GM18867 (cell line): ENCODE data around the gene IFT43.

Experiments used
- ATAC-seq: cut with Tn5 transposase; IDR thresholded peaks from one replicate; pipeline ENCODE4 v1.9.1; 2021; ENCODE audit warnings: mild to moderate bottlenecking, moderate library complexity; ENCODE audit not compliant: unreplicated experiment

Gene IFT43

GRCh38 chr14:76073717-76074116 is 88.2 kb downstream of the IFT43 start:
- no peak for ATAC-seq

- no peak for ATAC-seq
Observed at GRCh38 chr14:76077340-76077739, 91.8 kb downstream of the IFT43 start.

DNA sequence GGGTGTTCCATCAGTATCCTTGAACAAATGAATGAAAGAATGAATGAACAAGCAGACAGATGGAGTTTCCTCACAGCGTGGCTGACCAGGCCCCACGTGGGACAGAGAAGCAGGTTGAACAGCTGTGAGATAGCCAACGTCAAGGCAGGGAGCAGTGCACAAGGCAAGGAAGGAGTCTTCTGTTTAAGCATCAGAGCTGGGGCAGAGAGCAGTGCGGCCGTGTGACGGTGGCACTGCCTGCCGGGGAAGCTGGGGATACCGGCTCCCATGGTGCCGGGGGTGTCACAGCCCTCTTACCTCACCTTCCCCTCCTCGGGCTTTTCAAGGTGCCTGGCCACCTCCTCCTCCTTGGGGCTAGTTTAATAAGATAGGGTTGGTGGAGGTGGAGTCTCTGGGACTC is 92.9 kb downstream of the IFT43 start:
- ATAC-seq, result no peak

DNA sequence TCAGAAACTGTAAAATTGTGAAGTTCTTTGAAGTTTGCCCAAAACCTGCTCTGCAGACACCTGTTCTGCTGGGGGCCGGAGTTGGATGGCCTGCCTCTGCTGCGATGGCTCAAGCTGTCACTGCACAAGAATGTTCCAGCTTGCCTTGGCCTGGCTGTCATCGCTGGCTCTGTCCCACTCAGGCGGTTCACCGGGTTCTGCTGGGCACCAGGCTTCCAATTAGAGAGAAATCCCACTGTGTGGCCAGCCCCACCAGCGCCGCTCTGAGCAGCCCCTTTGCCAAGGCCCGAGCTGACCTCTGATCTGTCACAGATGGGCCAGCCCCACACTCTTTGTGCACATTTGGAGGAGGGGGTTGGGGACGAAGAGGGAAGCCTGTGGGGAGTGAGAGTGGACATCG is 94.5 kb downstream of the IFT43 start:
- ATAC-seq, result no peak

- ATAC-seq, result no peak
Observed at GRCh38 chr14:76080471-76080870, 94.9 kb downstream of the IFT43 start.

DNA sequence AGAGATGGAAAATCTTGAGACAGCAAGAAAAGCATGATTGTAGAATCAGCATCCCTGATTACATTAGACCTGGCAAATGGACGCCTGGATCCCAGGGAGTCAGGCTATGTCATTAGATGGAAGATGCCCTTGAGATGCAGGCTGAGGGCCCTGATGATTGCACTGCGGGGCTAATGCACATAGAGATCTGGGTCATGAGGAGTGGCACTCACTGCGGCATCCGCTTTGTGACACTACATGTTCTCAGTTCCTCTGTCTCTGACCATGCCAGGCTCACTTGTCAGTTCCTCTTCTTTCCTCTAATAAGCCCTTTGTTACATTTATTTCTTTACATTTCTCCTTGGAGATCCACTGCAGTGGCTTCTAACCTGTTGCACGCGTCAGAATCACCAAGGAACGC is 96.1 kb downstream of the IFT43 start:
- no peak for ATAC-seq

DNA sequence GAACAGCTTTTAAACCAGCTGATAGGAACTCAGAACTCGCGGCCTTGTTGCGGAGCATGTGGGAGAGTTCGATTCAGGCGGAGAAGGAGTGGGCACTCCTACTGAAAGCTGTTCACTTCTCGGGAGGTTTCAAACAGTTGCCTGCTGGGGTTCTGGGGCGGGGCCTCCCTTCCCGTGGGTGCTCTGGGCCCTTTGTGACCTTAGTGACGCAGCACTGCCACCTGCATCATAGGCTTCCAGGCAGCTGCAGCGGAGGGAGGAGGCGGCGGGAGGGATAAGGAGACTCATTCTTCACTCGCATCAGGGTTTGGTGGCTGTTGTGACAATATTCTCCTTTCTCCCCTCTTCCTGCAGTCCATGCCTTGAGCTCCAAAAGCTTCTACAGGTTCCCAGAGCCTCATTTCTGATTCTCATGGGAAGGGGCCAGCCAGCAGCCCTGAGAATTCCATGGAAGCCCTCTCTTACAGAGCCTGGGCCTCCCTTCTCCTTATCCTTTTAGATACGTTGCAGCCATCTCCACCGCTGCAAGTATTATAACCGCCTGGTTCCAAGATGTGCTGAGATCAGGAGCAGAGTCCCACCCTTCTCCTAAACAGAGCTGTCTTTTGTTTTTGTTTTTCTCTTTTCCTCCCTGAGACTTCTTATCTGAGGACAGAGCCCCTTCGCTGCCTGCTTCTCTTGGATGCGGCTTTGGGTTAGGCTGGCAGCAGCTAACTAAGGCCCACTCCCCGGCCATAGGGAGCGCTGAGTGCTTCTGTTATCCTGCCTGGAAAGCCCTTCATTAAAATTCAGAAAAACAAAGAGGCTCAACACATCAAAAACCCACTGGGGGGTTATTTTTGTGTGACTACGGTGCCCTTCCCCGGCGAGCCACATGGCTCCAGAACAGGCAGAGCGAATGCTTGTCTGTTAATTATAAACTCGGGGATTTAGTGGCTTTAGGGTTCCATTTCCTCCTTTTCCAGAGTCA is 98.5 kb downstream of the IFT43 start:
- ATAC-seq, result no peak

GRCh38 chr14:76085358-76085757 is 99.8 kb downstream of the IFT43 start:
- no peak for ATAC-seq

GRCh38 chr14:76086636-76087035 is 101.1 kb downstream of the IFT43 start:
- no peak for ATAC-seq

DNA sequence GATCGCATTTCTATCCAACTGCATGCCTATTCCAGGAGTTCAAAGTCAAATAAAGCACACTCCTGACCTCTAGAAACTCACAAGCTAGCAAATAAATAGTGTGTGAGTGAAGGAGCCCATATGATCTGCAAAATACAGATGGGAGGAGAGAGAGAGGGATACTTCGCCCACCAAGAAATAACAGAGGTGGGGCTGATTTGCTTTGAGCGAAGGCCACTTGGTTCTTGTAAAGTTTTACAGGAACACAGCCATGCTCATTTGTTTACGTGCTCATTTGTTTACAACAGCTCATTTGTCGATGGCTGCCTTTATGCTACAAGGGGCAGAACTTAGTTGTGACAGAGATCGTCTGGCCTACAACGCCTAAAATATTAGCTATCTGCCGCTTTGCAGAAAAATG is 102.8 kb downstream of the IFT43 start:
- no peak for ATAC-seq

DNA sequence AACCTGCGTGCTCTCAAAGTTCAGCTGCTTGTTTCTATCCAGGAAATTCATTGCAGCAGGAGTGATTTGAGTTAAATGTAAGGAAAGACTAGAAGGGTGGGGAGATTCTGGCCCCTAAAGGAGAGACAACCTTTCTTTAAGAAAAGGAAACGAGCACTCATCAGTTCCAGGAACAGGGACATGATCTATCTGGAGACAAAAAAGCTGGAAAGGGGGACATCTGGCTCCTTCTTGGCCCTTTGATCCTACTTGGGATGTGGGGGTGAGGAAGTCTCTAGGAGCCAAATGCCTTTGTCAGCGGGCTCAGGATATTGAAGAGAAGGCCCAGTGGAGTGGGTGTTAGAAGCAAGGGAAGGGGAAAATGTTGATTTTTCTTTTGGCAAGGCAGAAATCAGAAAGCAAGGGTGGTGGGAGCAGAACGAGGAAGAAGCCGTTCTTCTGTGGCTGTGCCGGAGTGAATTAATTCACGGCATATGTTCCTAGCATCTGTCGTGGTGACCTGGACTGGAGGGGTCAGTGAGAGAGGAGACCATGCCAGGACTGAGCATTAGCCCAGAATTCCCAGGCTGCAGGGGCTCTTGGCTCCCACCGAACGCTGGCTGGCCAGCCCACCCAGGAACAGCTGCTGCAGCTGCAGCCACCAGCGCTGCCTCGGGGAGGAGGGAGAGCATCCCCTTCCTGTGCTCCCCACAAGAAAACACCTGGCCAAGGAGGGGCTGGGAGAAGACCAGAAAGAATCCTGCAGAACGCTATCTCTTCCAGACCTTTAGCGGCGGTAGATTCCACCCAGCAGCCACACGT is 103.4 kb downstream of the IFT43 start:
- no peak for ATAC-seq

GRCh38 chr14:76089575-76089974 is 104.0 kb downstream of the IFT43 start:
- ATAC-seq, result no peak

GRCh38 chr14:76090616-76091391 is 105.2 kb downstream of the IFT43 start:
- ATAC-seq, result no peak

- no peak for ATAC-seq
Observed at GRCh38 chr14:76093077-76093476, 107.5 kb downstream of the IFT43 start.

DNA sequence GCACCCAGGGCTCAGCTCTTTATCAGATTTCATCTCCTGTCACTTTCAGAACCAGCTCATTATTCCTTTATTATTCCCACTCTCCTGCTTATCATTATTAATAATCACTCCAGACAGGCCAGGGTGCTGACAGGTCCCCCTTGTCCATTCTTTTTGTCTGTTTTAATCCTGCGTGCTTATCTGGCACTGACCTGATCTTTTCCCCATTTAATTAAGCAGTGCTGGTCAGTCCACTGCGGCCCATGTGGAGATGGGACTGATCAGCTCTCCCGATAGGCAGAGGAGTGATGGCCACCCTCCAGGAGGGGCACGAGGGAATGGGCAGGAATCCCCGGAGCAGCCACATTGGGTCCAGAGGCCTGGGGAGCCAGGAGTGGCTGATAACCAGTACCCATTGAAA is 110.7 kb downstream of the IFT43 start:
- ATAC-seq, result no peak

DNA sequence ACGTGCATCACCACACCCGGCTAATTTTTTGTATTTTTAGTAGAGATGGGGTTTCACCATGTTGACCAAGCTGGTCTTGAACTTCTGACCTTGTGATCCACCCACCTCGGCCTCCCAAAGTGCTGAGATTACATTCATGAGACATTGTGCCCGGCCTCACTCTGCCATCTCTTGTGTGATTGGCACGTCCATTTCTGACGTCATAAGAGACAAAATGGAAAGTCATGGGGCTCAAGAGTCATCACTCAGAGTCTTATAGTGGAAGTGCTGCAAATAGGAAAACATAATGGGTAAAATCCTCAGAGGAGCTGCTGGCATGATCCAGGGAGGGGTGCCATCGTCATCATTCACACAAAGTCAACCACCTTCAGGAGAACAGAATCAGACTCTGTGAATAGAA is 112.0 kb downstream of the IFT43 start:
- ATAC-seq, result no peak

DNA sequence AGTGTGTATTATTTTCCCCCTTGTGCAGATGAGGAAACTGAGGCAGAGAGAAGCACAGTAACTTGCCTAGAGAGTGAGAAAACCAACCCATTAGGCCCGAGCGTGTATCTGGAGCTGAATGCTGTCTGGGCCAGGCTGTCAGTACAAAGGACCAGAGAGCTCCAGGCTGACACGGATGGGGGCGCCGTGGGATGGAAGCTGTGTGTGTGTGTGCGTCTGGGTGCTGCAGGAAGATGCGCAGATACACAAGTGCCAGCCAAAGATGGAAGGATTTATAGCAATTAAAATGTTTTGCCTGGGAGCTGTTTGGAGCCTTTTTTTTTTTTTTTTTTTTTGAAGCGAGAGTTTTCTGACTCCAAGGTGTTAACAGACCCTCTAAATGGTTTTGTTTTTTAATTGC is 112.5 kb downstream of the IFT43 start:
- ATAC-seq, result no peak

DNA sequence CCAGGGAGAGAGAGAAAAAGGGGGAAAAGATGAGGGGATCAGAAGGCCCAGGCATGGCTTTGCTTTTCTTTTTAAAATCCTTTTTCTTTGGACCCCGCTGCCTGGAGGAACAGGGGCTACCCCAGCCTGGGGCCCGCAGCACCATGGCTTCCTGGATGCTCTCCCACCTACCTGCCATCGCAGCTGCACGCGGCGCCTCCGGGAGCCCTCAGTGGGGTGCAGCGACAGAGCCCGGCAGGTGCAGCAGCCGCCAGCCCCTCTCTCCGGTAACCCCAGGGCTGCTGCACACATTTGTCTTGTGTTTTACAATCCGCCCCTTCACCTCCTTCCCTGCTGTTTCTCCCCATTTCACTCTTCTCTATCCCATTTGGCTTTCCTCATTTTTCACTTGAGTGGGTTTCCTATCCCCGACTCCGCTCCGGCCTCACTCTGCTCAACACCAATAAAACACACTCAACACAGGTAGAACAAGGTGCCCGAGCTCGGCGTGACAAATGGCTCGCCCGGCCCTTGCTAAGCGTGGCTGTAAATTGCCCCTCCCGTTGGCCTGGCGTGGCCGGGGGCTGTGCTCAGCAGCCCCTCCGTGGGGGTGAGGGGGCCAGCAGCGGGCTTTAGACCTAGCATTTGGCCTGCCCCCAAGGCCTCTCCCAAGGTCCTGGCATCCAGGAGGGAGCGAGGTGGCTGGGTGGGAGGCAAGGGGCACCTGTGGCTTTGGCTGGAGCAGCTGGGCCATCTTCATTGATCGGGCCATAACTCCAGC is 113.5 kb downstream of the IFT43 start:
- ATAC-seq, result no peak

- ATAC-seq, result no peak
Observed at GRCh38 chr14:76100236-76100635, 114.7 kb downstream of the IFT43 start.
